ENCODE measurements around the gene ADCY1.

The ADCY1 gene

GRCh38 chr7:45685619-45686240, 111.6 kb downstream of the ADCY1 start:
- no peak overlapping the region for H3K9ac ChIP-seq (ENCODE audit: low read depth, low read length, poor library complexity, severe bottlenecking)
- no peaks in the 10 kb centered on the region for H3K36me3 ChIP-seq (ENCODE audit: insufficient read depth, low read length)
- H3K4me2 ChIP-seq (ENCODE audit: low read depth, low read length, poor library complexity, severe bottlenecking): no peak overlapping the region
- no peaks in the 10 kb centered on the region for H4K20me1 ChIP-seq (ENCODE audit: insufficient read depth, low read length, poor library complexity, severe bottlenecking)
- H3K9me2 ChIP-seq (replicated peaks; ENCODE audit: low read depth, low read length): no peaks in the 10 kb centered on the region
- H3F3A ChIP-seq (ENCODE audit: low read depth): no peaks in the 10 kb centered on the region
- no peaks in the 10 kb centered on the region for H3K27me3 ChIP-seq (ENCODE audit: insufficient read depth, low read length, poor library complexity, severe bottlenecking)
- H3K4me1 ChIP-seq (ENCODE audit: insufficient read depth, low read length, poor library complexity, severe bottlenecking): no peaks in the 10 kb centered on the region
- H3K4me3 ChIP-seq (ENCODE audit: low read length, poor library complexity, severe bottlenecking): no peak overlapping the region
- H2AFZ ChIP-seq (ENCODE audit: low read length): no peak overlapping the region
- H3K9me3 ChIP-seq (ENCODE audit: insufficient read depth, low read depth, low read length): no peaks in the 10 kb centered on the region
- TF ChIP-seq EZH2phosphoT487 (IDR thresholded peaks at IDR 0.05; ENCODE audit: borderline replicate concordance): no peak
- TF ChIP-seq CTCF (conservative IDR thresholded peaks at IDR 0.05; ENCODE audit: low read length): no peak
- H3K79me2 ChIP-seq (ENCODE audit: insufficient read depth, low read length): no peaks in the 10 kb centered on the region

- no peaks in the 10 kb centered on the region for H3K9me2 ChIP-seq (replicated peaks; ENCODE audit: low read depth, low read length)
- no peaks in the 10 kb centered on the region for H3K9me3 ChIP-seq (ENCODE audit: insufficient read depth, low read depth, low read length)
- H3K27me3 ChIP-seq (ENCODE audit: insufficient read depth, low read length, poor library complexity, severe bottlenecking): no peaks in the 10 kb centered on the region
- H3F3A ChIP-seq (ENCODE audit: low read depth): no peaks in the 10 kb centered on the region
- H3K4me1 ChIP-seq (ENCODE audit: insufficient read depth, low read length, poor library complexity, severe bottlenecking): no peaks in the 10 kb centered on the region
- H4K20me1 ChIP-seq (ENCODE audit: insufficient read depth, low read length, poor library complexity, severe bottlenecking): no peaks in the 10 kb centered on the region
- no peak for TF ChIP-seq CTCF (conservative IDR thresholded peaks at IDR 0.05; ENCODE audit: low read length)
- H3K9ac ChIP-seq (ENCODE audit: low read depth, low read length, poor library complexity, severe bottlenecking): no peak overlapping the region
- no peak overlapping the region for H3K4me2 ChIP-seq (ENCODE audit: low read depth, low read length, poor library complexity, severe bottlenecking)
- H3K36me3 ChIP-seq (ENCODE audit: insufficient read depth, low read length): no peaks in the 10 kb centered on the region
- no peaks in the 10 kb centered on the region for H3K79me2 ChIP-seq (ENCODE audit: insufficient read depth, low read length)
- H2AFZ ChIP-seq (ENCODE audit: low read length): no peak overlapping the region
- H3K4me3 ChIP-seq (ENCODE audit: low read length, poor library complexity, severe bottlenecking): no peak overlapping the region
Measured at GRCh38 chr7:45686441-45687184, 112.4 kb downstream of the ADCY1 start.

GRCh38 chr7:45687185-45687560, 113.0 kb downstream of the ADCY1 start:
- H3K79me2 ChIP-seq (ENCODE audit: insufficient read depth, low read length): no peaks in the 10 kb centered on the region
- H3K9ac ChIP-seq (ENCODE audit: low read depth, low read length, poor library complexity, severe bottlenecking): no peak overlapping the region
- H3K27me3 ChIP-seq (ENCODE audit: insufficient read depth, low read length, poor library complexity, severe bottlenecking): no peaks in the 10 kb centered on the region
- no peaks in the 10 kb centered on the region for H3K9me3 ChIP-seq (ENCODE audit: insufficient read depth, low read depth, low read length)
- TF ChIP-seq EZH2phosphoT487 (IDR thresholded peaks at IDR 0.05; ENCODE audit: borderline replicate concordance) (no peak), CTCF (conservative IDR thresholded peaks at IDR 0.05; ENCODE audit: low read length) (no peak)
- no peaks in the 10 kb centered on the region for H3F3A ChIP-seq (ENCODE audit: low read depth)
- no peaks in the 10 kb centered on the region for H3K4me1 ChIP-seq (ENCODE audit: insufficient read depth, low read length, poor library complexity, severe bottlenecking)
- no peak overlapping the region for H2AFZ ChIP-seq (ENCODE audit: low read length)
- H3K36me3 ChIP-seq (ENCODE audit: insufficient read depth, low read length): no peaks in the 10 kb centered on the region
- no peak overlapping the region for H3K4me3 ChIP-seq (ENCODE audit: low read length, poor library complexity, severe bottlenecking)
- H4K20me1 ChIP-seq (ENCODE audit: insufficient read depth, low read length, poor library complexity, severe bottlenecking): no peaks in the 10 kb centered on the region
- no peaks in the 10 kb centered on the region for H3K9me2 ChIP-seq (replicated peaks; ENCODE audit: low read depth, low read length)
- no peak overlapping the region for H3K4me2 ChIP-seq (ENCODE audit: low read depth, low read length, poor library complexity, severe bottlenecking)

Measured in Loucy (cell line).